Mucosa of descending colon (tissue), 3 donors: ENCODE measurements around the gene GID8. TPM values are rescaled to one million over a fixed set of nuclear protein-coding genes. Genes with fewer than 3 reads are reported as not detected.

ENCODE experiments used
- ATAC-seq: fragments of 200-7000 bp; cut with Tn5 transposase; one replicate; pipeline ENCODE4 v1.9.1; 2020; ENCODE audit warnings: mild to moderate bottlenecking, moderate library complexity
- DNase-seq, 3 donors: peaks; one replicate each; pipeline ENCODE4 v3.0.0-alpha.2; 2020
- H3K36me3 ChIP-seq: fragments of 200-600 bp; one replicate; pipeline ENCODE4 v1.8.0; 2021; ENCODE audit warnings: low read depth, mild to moderate bottlenecking
- H3K4me1 ChIP-seq: fragments of 200-600 bp; one replicate; pipeline ENCODE4 v1.8.0; 2021; ENCODE audit warnings: low read depth, mild to moderate bottlenecking
- H3K4me3 ChIP-seq: fragments of 200-600 bp; one replicate; pipeline ENCODE4 v1.8.0; 2021; ENCODE audit warnings: mild to moderate bottlenecking
- H3K9me3 ChIP-seq: fragments of 200-600 bp; one replicate; pipeline ENCODE4 v1.8.0; 2021; ENCODE audit warnings: mild to moderate bottlenecking
- CTCF ChIP-seq: fragments of 200-600 bp; IDR thresholded peaks from one replicate; pipeline ENCODE4 v1.8.0; 2022; ENCODE audit warnings: antibody characterized with exemption, mild to moderate bottlenecking
- intact Hi-C, 2 donors: fragments of 100-400 bp; cut with DNase I in 1 of 2; cut with micrococcal nuclease in 1 of 2; formaldehyde crosslinking; loops; one replicate each; pipeline versions ENCODE4 v1.11.0 to v1.11.1; 2022; cut with DNase I, micrococcal nuclease
- total RNA-seq, 3 donors: library from RNA; stranded (reverse); fragmentation: NEBNext Ultra II Directional in 2 of 3; extraction: Animal tissue kit (Norgen Biotek cat#: 25700) in 2 of 3; gene quantifications; one replicate each; pipeline versions ENCODE4 v1.2.1 to v1.2.4, GENCODE V29; 2021 to 2023
- donor health status: DM: no; HTN: no; CAD: no; lungs with moderate emphysema.
- donor health status: DM: no; HTN: no; CAD: no.
- donor health status: DM: no; HTN: yes; CAD: no.

GID8 gene
- total RNA-seq, 3 donors from 2014 or later: 32.6 to 37.1 (median 34.2) TPM

- ATAC-seq (peak; percentile 11), DNase-seq (peak in 2 of 3 donors; percentile 47 to 56)
- H3K4me1 ChIP-seq: peaks cover 53% of the 10 kb centered on the region
- TF ChIP-seq CTCF: no peak
- H3K9me3 ChIP-seq: no peaks in the 10 kb centered on the region
- no peaks in the 10 kb centered on the region for H3K36me3 ChIP-seq
- H3K4me3 ChIP-seq: no peak overlapping the region
- intact Hi-C loops: no loop called here
These were observed 13.4 kb upstream of the GID8 start for GRCh38 chr20:62924442-62925075.

- TF ChIP-seq CTCF: no peak
- no peaks in the 10 kb centered on the region for H3K9me3 ChIP-seq
- peak overlapping the region; percentile 99 for H3K4me3 ChIP-seq
- intact Hi-C loops: no loop called here
- H3K36me3 ChIP-seq: no peaks in the 10 kb centered on the region
- H3K4me1 ChIP-seq: peaks cover 54% of the 10 kb centered on the region
- ATAC-seq (no peak), DNase-seq (no peak)
These were observed 12.9 kb upstream of the GID8 start for GRCh38 chr20:62925076-62925419.

- no peaks in the 10 kb centered on the region for H3K36me3 ChIP-seq
- H3K9me3 ChIP-seq: no peaks in the 10 kb centered on the region
- peaks cover 56% of the 10 kb centered on the region for H3K4me1 ChIP-seq
- TF ChIP-seq CTCF: no peak
- ATAC-seq (peak; percentile 17), DNase-seq (peak; percentile 58 to 72 (median 71))
- intact Hi-C loops: no loop called here
- H3K4me3 ChIP-seq: peak overlapping the region; percentile 99
These were observed 12.3 kb upstream of the GID8 start for GRCh38 chr20:62925420-62926228.

- peaks cover 54% of the 10 kb centered on the region for H3K4me1 ChIP-seq
These were observed 11.5 kb upstream of the GID8 start, which contains the start of gene DIDO1 for GRCh38 chr20:62926229-62927127. TSS of gene DIDO1 (minus strand) at chr20:62926505.

More at GRCh38 chr20:62926229-62927127, 11.5 kb upstream of the GID8 start, which contains the start of gene DIDO1:
- intact Hi-C loops: no loop called here
- Histone ChIP-seq H3K4me3 (peak within 1 kb of the TSS; percentile 99), H3K9me3 (no peaks in the 10 kb centered on the region), H3K36me3 (no peaks in the 10 kb centered on the region)
- ATAC-seq: peak; percentile 87
- peak; percentile 93 to 95 (median 94) for DNase-seq
- peak; percentile 87 for TF ChIP-seq CTCF
